Astrocyte (in vitro differentiated cells and primary cell): ENCODE data around the gene STMN3. TPM values are rescaled to one million over a fixed set of nuclear protein-coding genes. Genes with fewer than 3 reads are reported as not detected.
"Not testable (repeated sequence)": the region's sequence is repeated elsewhere in the genome, so short reads cannot be mapped to it uniquely, and the experiment has no call there.

Experiments
- DNase-seq: peaks from one replicate; pipeline ENCODE4 v3.0.0-alpha.2; 2010; ENCODE audit warnings: low read depth
- FAIRE-seq: peaks from 2 replicates; lab custom pipeline; 2011; peaks lifted over from hg19 to GRCh38; lab: Jason Lieb, UNC
- H2AFZ ChIP-seq: 2 replicates; pipeline ENCODE4 v1.6.0; 2012; ENCODE audit warnings: low read depth, low read length, inconsistent platforms
- H3K27ac ChIP-seq: 2 replicates; pipeline ENCODE4 v1.5.1; 2011; ENCODE audit warnings: low read depth, low read length, inconsistent platforms
- H3K27me3 ChIP-seq: 2 replicates; pipeline ENCODE4 v1.6.0; 2011; ENCODE audit warnings: low read length, inconsistent platforms; ENCODE audit not compliant: insufficient read depth
- H3K36me3 ChIP-seq: 2 replicates; pipeline ENCODE4 v1.5.1; 2011; ENCODE audit warnings: low read length, inconsistent platforms; ENCODE audit not compliant: insufficient read depth
- H3K4me1 ChIP-seq: 2 replicates; pipeline ENCODE4 v1.5.1; 2011; ENCODE audit warnings: low read length, inconsistent platforms; ENCODE audit not compliant: insufficient read depth
- H3K4me2 ChIP-seq: 2 replicates; pipeline ENCODE4 v1.6.0; 2012; ENCODE audit warnings: low read length, inconsistent platforms
- H3K4me3 ChIP-seq: 2 replicates; pipeline ENCODE4 v1.5.1; 2011; ENCODE audit warnings: low read depth, mild to moderate bottlenecking, low read length, inconsistent platforms; ENCODE audit not compliant: insufficient read depth
- H3K79me2 ChIP-seq: 2 replicates; pipeline ENCODE4 v1.6.0; 2012; ENCODE audit warnings: mild to moderate bottlenecking, low read length, inconsistent platforms; ENCODE audit not compliant: insufficient read depth
- H3K9ac ChIP-seq: 2 replicates; pipeline ENCODE4 v1.6.0; 2012; ENCODE audit warnings: mild to moderate bottlenecking, low read length, inconsistent platforms
- H3K9me3 ChIP-seq: 2 replicates; pipeline ENCODE4 v1.5.1; 2012; ENCODE audit warnings: low read depth, mild to moderate bottlenecking, low read length, inconsistent platforms; ENCODE audit not compliant: insufficient read depth
- H4K20me1 ChIP-seq: 2 replicates; pipeline ENCODE4 v1.6.0; 2012; ENCODE audit warnings: low read length, inconsistent platforms; ENCODE audit not compliant: insufficient read depth
- H3K27ac Mint-ChIP-seq: one replicate; pipeline ENCODE4 v1.8.0; 2021; ENCODE audit warnings: mild to moderate bottlenecking, mixed read lengths; ENCODE audit not compliant: unreplicated experiment
- H3K27me3 Mint-ChIP-seq: one replicate; pipeline ENCODE4 v1.8.0; 2021; ENCODE audit warnings: low read depth, mixed read lengths; ENCODE audit not compliant: unreplicated experiment
- H3K36me3 Mint-ChIP-seq: one replicate; pipeline ENCODE4 v1.8.0; 2021; ENCODE audit warnings: low read depth, mixed read lengths; ENCODE audit not compliant: unreplicated experiment
- H3K4me1 Mint-ChIP-seq: one replicate; pipeline ENCODE4 v1.8.0; 2021; ENCODE audit warnings: low read depth, mixed read lengths; ENCODE audit not compliant: unreplicated experiment
- H3K4me3 Mint-ChIP-seq: one replicate; pipeline ENCODE4 v1.8.0; 2021; ENCODE audit warnings: mild to moderate bottlenecking, moderate library complexity, mixed read lengths; ENCODE audit not compliant: unreplicated experiment
- H3K9me3 Mint-ChIP-seq: one replicate; pipeline ENCODE4 v1.8.0; 2021; ENCODE audit warnings: mild to moderate bottlenecking, mixed read lengths; ENCODE audit not compliant: unreplicated experiment
- EZH2 ChIP-seq: IDR thresholded peaks from 2 replicates; pipeline ENCODE4 v1.6.1; 2012; ENCODE audit warnings: mild to moderate bottlenecking, low read length, inconsistent platforms; ENCODE audit not compliant: insufficient read depth
- total RNA-seq: library from RNA; stranded (reverse); gene quantifications from 2 replicates; pipeline ENCODE4 v1.2.1, GENCODE V29; 2021
- TF ChIP-seq, protein P1 (sequence below): IDR thresholded peaks from 2 replicates; pipeline ENCODE4 v1.5.1; 2011; ENCODE audit warnings: low read depth, mild to moderate bottlenecking, inconsistent platforms, low read length, moderate library complexity; ENCODE audit not compliant: insufficient read depth

Gene STMN3
- total RNA-seq, 1 donor from 2014 or later = 30.7 TPM

DNA sequence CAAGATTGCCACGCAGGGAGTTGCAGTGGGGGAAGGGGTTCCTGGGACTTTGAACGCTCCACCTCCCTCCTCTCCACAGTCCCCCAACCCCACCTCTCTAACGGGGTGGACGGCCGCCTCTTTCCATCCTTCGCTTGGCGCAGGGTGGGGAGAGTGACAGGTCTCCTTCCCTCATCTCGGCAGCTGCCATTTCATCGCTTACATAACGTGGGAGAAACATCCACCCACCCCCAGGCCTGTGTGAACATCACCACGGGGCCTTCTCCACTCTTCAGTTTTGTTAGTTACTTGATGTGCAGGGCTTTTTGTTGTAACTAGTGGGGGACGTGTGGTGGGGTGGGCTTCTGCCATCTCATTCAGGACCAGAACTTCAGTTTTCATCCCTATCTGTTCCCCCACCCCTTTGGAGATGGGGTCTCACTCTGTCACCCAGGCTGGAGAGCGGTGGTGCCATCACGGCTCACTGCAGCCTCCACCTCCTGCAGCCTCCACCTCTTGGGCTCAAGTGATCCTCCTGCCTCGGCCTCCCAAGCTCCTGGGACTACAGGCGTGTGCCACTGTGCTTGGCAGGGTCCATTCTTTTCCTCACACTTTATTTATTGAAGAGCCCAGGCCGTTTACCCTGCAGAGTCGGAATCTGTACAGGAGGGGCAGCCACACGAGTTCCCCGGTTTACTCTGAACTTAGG lies 22.6 kb upstream of the STMN3 start:
- Mint-ChIP-seq H3K9me3 (no peaks in the 10 kb centered on the region), H3K27me3 (no peaks in the 10 kb centered on the region), H3K27ac (peak overlapping the region; percentile 53), H3K4me1 (no peaks in the 10 kb centered on the region), H3K36me3 (peaks cover 15% of the 10 kb centered on the region), H3K4me3 (no peak overlapping the region)
- TF ChIP-seq EZH2 = no peak
- TF ChIP-seq, protein P1, sequence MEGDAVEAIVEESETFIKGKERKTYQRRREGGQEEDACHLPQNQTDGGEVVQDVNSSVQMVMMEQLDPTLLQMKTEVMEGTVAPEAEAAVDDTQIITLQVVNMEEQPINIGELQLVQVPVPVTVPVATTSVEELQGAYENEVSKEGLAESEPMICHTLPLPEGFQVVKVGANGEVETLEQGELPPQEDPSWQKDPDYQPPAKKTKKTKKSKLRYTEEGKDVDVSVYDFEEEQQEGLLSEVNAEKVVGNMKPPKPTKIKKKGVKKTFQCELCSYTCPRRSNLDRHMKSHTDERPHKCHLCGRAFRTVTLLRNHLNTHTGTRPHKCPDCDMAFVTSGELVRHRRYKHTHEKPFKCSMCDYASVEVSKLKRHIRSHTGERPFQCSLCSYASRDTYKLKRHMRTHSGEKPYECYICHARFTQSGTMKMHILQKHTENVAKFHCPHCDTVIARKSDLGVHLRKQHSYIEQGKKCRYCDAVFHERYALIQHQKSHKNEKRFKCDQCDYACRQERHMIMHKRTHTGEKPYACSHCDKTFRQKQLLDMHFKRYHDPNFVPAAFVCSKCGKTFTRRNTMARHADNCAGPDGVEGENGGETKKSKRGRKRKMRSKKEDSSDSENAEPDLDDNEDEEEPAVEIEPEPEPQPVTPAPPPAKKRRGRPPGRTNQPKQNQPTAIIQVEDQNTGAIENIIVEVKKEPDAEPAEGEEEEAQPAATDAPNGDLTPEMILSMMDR = no peak
- Histone ChIP-seq H3K9ac (no peak overlapping the region), H3K36me3 (peaks cover 6% of the 10 kb centered on the region), H3K4me1 (no peaks in the 10 kb centered on the region), H4K20me1 (no peaks in the 10 kb centered on the region), H3K79me2 (no peaks in the 10 kb centered on the region), H3K27me3 (no peaks in the 10 kb centered on the region), H3K4me2 (no peak overlapping the region), H3K9me3 (no peaks in the 10 kb centered on the region), H2AFZ (no peak overlapping the region), H3K27ac (no peak overlapping the region), H3K4me3 (no peak overlapping the region)
- FAIRE-seq = no peak
- no peak for DNase-seq

DNA sequence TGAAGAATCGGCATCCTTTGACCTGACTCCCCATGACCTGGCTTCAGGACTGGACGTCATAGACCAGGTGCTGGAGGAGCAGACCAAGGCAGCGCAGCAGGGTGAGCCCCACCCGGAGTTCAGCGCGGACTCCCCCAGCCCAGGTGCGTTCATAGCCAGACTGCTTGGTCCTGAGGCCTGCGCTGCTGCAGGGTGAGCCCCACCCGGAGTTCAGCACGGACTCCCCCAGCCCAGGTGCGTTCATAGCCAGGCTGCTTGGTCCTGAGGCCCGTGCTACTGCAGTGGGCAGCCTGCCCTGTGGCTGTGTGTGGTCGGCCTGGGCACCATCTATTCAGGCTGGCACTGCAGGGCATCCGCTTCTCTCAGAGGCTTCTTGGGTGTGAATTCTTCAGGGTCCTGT lies 20.7 kb upstream of the STMN3 start:
- H3K79me2 ChIP-seq = no peaks in the 10 kb centered on the region

DNA sequence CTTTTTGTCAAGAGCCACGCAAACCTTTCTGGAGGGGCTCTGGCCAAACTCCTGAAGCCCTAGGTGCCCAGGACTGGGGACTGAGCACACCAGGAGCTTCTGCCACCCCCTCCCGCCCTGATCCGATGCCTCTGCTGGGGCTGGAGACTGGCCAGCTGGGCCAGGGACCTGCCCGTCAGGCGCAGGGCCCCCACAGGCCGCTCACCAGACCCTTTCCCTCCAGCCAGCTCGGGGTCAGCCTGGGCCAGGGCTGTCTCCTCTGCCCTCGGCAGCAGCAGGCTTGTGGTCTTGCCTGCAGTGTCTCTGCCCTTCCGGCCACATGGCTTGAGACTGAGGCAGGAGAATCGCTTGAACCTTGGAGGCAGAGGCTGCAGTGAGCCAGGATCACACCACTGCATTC lies 19.4 kb upstream of the STMN3 start:
- FAIRE-seq = no peak
- no peaks in the 10 kb centered on the region for H3K9me3 ChIP-seq
- no peaks in the 10 kb centered on the region for H3K9me3 Mint-ChIP-seq
- no peaks in the 10 kb centered on the region for H3K4me1 Mint-ChIP-seq
- H3K36me3 ChIP-seq = peaks cover 13% of the 10 kb centered on the region
- no peak overlapping the region for H3K4me3 ChIP-seq
- H3K36me3 Mint-ChIP-seq = peaks cover 18% of the 10 kb centered on the region
- TF ChIP-seq, protein P1 = no peak
- TF ChIP-seq EZH2 = no peak
- H3K79me2 ChIP-seq = no peaks in the 10 kb centered on the region
- no peak overlapping the region for H3K27ac ChIP-seq
- H3K9ac ChIP-seq = no peak overlapping the region
- no peaks in the 10 kb centered on the region for H3K4me1 ChIP-seq
- peak overlapping the region; percentile 40 for H3K4me3 Mint-ChIP-seq
- no peak overlapping the region for H2AFZ ChIP-seq
- no peaks in the 10 kb centered on the region for H3K27me3 ChIP-seq
- no peak for DNase-seq
- no peak overlapping the region for H3K4me2 ChIP-seq
- no peak overlapping the region for H3K27ac Mint-ChIP-seq
- no peaks in the 10 kb centered on the region for H4K20me1 ChIP-seq
- no peaks in the 10 kb centered on the region for H3K27me3 Mint-ChIP-seq

More for the DNA sequence above, 20.7 kb upstream of the STMN3 start:
- FAIRE-seq (no peak), DNase-seq (no peak)
- Histone ChIP-seq H3K36me3 (peaks cover 9% of the 10 kb centered on the region), H3K9ac (no peak overlapping the region), H3K9me3 (no peaks in the 10 kb centered on the region), H2AFZ (no peak overlapping the region), H4K20me1 (no peaks in the 10 kb centered on the region), H3K4me1 (no peaks in the 10 kb centered on the region), H3K4me2 (no peak overlapping the region), H3K4me3 (no peak overlapping the region), H3K27me3 (no peaks in the 10 kb centered on the region), H3K27ac (no peak overlapping the region)
- Mint-ChIP-seq H3K4me3 (no peak overlapping the region), H3K27me3 (no peaks in the 10 kb centered on the region), H3K4me1 (no peaks in the 10 kb centered on the region), H3K36me3 (peaks cover 15% of the 10 kb centered on the region), H3K27ac (no peak overlapping the region), H3K9me3 (no peaks in the 10 kb centered on the region)
- no peak for TF ChIP-seq EZH2
- TF ChIP-seq, protein P1 = no peak

DNA sequence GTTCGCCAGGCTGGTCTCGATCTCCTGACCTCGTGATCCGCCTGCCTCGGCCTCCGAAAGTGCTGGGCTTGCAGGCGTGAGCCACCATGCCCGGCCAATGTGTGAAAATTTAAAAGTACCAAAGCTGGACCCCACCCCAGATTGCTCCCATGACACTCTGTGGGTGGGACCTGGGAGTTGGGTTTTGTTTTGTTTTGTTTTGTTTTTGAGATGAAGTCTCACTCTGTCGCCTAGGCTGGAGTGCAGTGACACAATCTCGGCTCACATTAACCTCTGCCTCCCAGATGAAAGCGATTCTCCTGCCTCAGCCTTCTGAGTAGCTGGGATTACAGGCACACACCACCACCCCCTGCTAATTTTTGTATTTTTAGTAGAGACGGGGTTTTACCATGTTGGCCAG lies 18.5 kb upstream of the STMN3 start:
- not testable (repeated sequence) for H4K20me1 ChIP-seq, H3K27me3 Mint-ChIP-seq, H3K4me2 ChIP-seq, H2AFZ ChIP-seq, DNase-seq, H3K4me1 ChIP-seq, H3K4me3 Mint-ChIP-seq, H3K4me1 Mint-ChIP-seq, H3K27ac Mint-ChIP-seq, FAIRE-seq, H3K9ac ChIP-seq, H3K9me3 Mint-ChIP-seq, H3K79me2 ChIP-seq, H3K9me3 ChIP-seq, H3K27ac ChIP-seq, H3K4me3 ChIP-seq, H3K27me3 ChIP-seq
- H3K36me3 ChIP-seq = peaks cover 16% of the 10 kb centered on the region
- H3K36me3 Mint-ChIP-seq = peaks cover 21% of the 10 kb centered on the region
